Thyroid gland (tissue), 4 donors: Measurements from ENCODE around the gene GPRC6A. TPM values are rescaled to one million over a fixed set of nuclear protein-coding genes. Genes with fewer than 3 reads are reported as not detected.

Source experiments
- DNase-seq, 2 donors: peaks; one replicate each; pipeline ENCODE4 v3.0.0-alpha.2; 2019
- H3K27ac ChIP-seq, 3 donors: fragments of 200-600 bp; sonication (generic); 1 replicate in 2 of 3; 2 replicates in 1 of 3; pipeline ENCODE4 v1.5.1; 2016 to 2019; ENCODE audit warnings: mild to moderate bottlenecking in 1 of 3, moderate library complexity in 1 of 3
- H3K27me3 ChIP-seq: fragments of 200-600 bp; sonication (generic); one replicate; pipeline ENCODE4 v1.5.1; 2019
- H3K36me3 ChIP-seq, 2 donors: fragments of 200-600 bp; sonication (generic); one replicate each; pipeline ENCODE4 v1.5.1; 2016 to 2019
- H3K4me1 ChIP-seq, 2 donors: fragments of 200-600 bp; sonication (generic); one replicate each; pipeline ENCODE4 v1.5.1; 2017 to 2019
- H3K4me3 ChIP-seq, 3 donors: fragments of 200-600 bp; sonication (generic); replicated peaks in 1 of 3; 1 replicate in 2 of 3; 2 replicates in 1 of 3; pipeline ENCODE4 v1.5.1; 2016; ENCODE audit warnings: mild to moderate bottlenecking in 1 of 3
- H3K9me3 ChIP-seq: fragments of 200-600 bp; sonication (generic); one replicate; pipeline ENCODE4 v1.5.1; 2017
- POLR2A ChIP-seq, 2 donors: fragments of 450-650 bp; IDR thresholded peaks; one replicate each; pipeline ENCODE4 v1.6.1; 2017; ENCODE audit warnings: antibody characterized with exemption in 2 of 2, mild to moderate bottlenecking in 2 of 2, moderate library complexity in 1 of 2
- WGBS, 2 donors: methylation state at CpG; one replicate each; pipeline ENCODE4 v1.1.5; 2017; 5-methylcytosine and 5-hydroxymethylcytosine counted together
- intact Hi-C: fragments of 100-400 bp; cut with DNase I; formaldehyde crosslinking; loops from one replicate; pipeline ENCODE4 v1.15.1; 2023
- total RNA-seq, 4 donors: library from RNA; depleted of rRNA; stranded (reverse); fragments of >200 nt; gene quantifications; one replicate each; pipeline ENCODE4 v1.2.3, GENCODE V29; 2016
- TF ChIP-seq, protein P1 (sequence below), 6 experiments: fragments of 200-600 bp in 3 of 6; fragments of 450-650 bp in 3 of 6; sonication (generic) in 3 of 6; IDR thresholded peaks; one replicate each; pipeline ENCODE4 v1.5.1; 2016 to 2019; ENCODE audit warnings: antibody characterized with exemption in 6 of 6, mild to moderate bottlenecking in 2 of 6, inconsistent platforms in 1 of 6, moderate library complexity in 1 of 6

The GPRC6A gene
- total RNA-seq, 4 donors from 2014 or later: not detected

DNA sequence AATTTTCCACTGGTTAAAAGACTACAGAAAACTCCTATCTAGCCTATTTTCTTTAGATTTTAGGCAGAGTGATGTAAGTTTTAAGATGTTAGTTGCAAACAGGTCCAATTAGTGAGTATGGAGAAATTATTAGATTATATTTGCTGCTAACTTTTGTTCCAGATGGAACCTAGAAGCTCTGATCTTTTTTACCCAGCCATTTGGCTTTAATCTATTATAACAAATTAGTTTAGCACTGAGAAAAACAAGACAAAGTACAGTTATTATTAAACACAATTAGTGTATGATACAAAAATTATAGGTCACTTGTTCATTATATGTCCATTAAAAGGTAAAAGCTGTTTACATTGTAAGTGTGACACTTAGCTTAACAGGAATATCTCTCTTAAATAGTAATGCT is 65.8 kb downstream of the GPRC6A start:
- intact Hi-C loops: no loop called here
- Histone ChIP-seq H3K4me3 (no peak overlapping the region), H3K9me3 (no peaks in the 10 kb centered on the region), H3K36me3 (no peaks in the 10 kb centered on the region), H3K4me1 (peaks cover 3 to 8% of the 10 kb centered on the region in 2 donors), H3K27me3 (no peaks in the 10 kb centered on the region), H3K27ac (no peak overlapping the region)
- no peak for TF ChIP-seq POLR2A (IDR thresholded peaks at IDR 0.05)
- TF ChIP-seq, protein P1, sequence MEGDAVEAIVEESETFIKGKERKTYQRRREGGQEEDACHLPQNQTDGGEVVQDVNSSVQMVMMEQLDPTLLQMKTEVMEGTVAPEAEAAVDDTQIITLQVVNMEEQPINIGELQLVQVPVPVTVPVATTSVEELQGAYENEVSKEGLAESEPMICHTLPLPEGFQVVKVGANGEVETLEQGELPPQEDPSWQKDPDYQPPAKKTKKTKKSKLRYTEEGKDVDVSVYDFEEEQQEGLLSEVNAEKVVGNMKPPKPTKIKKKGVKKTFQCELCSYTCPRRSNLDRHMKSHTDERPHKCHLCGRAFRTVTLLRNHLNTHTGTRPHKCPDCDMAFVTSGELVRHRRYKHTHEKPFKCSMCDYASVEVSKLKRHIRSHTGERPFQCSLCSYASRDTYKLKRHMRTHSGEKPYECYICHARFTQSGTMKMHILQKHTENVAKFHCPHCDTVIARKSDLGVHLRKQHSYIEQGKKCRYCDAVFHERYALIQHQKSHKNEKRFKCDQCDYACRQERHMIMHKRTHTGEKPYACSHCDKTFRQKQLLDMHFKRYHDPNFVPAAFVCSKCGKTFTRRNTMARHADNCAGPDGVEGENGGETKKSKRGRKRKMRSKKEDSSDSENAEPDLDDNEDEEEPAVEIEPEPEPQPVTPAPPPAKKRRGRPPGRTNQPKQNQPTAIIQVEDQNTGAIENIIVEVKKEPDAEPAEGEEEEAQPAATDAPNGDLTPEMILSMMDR (IDR thresholded peaks at IDR 0.05): no peak
- DNase-seq: no peak

- no peak overlapping the region for H3K27ac ChIP-seq
- no peaks in the 10 kb centered on the region for H3K36me3 ChIP-seq
- H3K4me1 ChIP-seq: peaks cover 3 to 8% of the 10 kb centered on the region in 2 donors
- TF ChIP-seq POLR2A (IDR thresholded peaks at IDR 0.05): no peak
- TF ChIP-seq, protein P1 (IDR thresholded peaks at IDR 0.05): no peak
- intact Hi-C loops: no loop called here
- no peak overlapping the region for H3K4me3 ChIP-seq
- WGBS, 2 donors: 88 to 96% methylated on average over 1 of the region's 1 CpG
- no peaks in the 10 kb centered on the region for H3K27me3 ChIP-seq
- H3K9me3 ChIP-seq: no peaks in the 10 kb centered on the region
- no peak for DNase-seq
These were observed 66.6 kb downstream of the GPRC6A start for GRCh38 chr6:116762235-116762634.

- TF ChIP-seq POLR2A (IDR thresholded peaks at IDR 0.05): no peak
- TF ChIP-seq, protein P1 (IDR thresholded peaks at IDR 0.05): no peak
- Histone ChIP-seq H3K4me3 (no peak overlapping the region), H3K27ac (no peak overlapping the region), H3K9me3 (no peaks in the 10 kb centered on the region), H3K27me3 (no peaks in the 10 kb centered on the region), H3K4me1 (peaks cover 3 to 8% of the 10 kb centered on the region in 2 donors), H3K36me3 (no peaks in the 10 kb centered on the region)
- no peak for DNase-seq
- intact Hi-C loops: no loop called here
- WGBS, 2 donors: 84 to 85% methylated on average over 4 of the region's 4 CpGs
These were observed 67.1 kb downstream of the GPRC6A start for GRCh38 chr6:116761779-116762178.

- WGBS, 2 donors: 74 to 76% methylated on average over 5 of the region's 5 CpGs
- H3K27ac ChIP-seq: no peak overlapping the region
- TF ChIP-seq POLR2A (IDR thresholded peaks at IDR 0.05): no peak
- TF ChIP-seq, protein P1 (IDR thresholded peaks at IDR 0.05): no peak
- intact Hi-C loops: no loop called here
- H3K4me3 ChIP-seq: no peak overlapping the region
- H3K36me3 ChIP-seq: no peaks in the 10 kb centered on the region
- DNase-seq: no peak
- H3K27me3 ChIP-seq: no peaks in the 10 kb centered on the region
- H3K9me3 ChIP-seq: no peaks in the 10 kb centered on the region
- H3K4me1 ChIP-seq: no peaks in the 10 kb centered on the region
These were observed 83.7 kb downstream of the GPRC6A start for GRCh38 chr6:116745176-116745575.

Other genes starting within 250 kb of the GPRC6A start
- gene RSPH4A, start 212.6 kb downstream of the GPRC6A start, total RNA-seq: 1 to 10 TPM; 1.2 to 1.6 (median 1.4) TPM
- gene ZUP1, start 160.3 kb downstream of the GPRC6A start, total RNA-seq: 10 to 100 TPM; 11.4 to 17.3 (median 12.2) TPM
- 10 to 100 TPM; 17.7 to 26.1 (median 22.4) TPM for gene KPNA5, start 147.9 kb downstream of the GPRC6A start, total RNA-seq
- gene FAM162B, start 63.4 kb downstream of the GPRC6A start, total RNA-seq: 10 to 100 TPM in 2 of 4 donors, 1 to 10 TPM in 2; 5.7 to 17.2 (median 12.7) TPM
- not detected for gene RFX6, start 48.2 kb upstream of the GPRC6A start, total RNA-seq